HG03460 (cell line): ENCODE data around the gene ADAM22.

Source experiments
- ATAC-seq: cut with Tn5 transposase; IDR thresholded peaks from one replicate; pipeline ENCODE4 v1.9.1; 2021; ENCODE audit not compliant: unreplicated experiment

ADAM22 gene

DNA sequence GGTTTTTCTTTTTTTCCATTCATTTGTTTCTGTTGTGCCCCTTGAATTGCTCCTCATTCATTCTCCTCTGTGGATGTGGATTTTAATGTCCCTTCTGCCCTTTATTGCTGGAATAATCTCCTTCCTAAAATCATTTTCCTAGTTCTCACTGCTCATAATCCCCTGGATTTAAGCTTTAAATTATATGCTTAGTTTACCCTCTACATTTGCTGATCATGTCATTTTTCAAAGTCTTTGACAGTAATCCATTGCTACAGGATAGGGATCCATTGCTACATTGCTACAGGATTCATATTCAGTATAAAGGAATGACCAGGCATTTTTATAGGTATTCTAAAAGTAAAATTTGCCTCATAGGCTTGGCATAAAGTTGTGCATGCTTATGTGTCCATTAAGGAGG lies 14.3 kb downstream of the ADAM22 start:
- ATAC-seq: no peak

DNA sequence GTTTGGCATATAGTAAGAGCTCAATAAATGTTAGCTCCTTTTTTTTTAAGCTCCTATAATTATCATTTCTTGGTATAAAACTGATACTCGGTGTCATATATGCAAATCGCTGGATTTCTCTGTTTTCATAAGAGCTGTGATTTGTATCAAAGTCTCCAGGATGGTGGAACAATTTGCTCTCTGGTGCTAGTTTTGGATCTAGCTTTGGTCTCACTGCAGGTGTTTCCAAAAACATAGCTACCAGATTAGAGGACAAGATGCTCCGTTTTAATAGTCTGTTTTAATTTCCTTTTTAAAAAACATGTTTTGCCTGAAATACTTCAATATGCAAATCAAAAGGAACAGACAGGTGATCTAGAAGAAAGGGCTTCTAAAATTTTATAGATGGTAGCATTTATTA lies 25.3 kb downstream of the ADAM22 start:
- ATAC-seq: no peak

DNA sequence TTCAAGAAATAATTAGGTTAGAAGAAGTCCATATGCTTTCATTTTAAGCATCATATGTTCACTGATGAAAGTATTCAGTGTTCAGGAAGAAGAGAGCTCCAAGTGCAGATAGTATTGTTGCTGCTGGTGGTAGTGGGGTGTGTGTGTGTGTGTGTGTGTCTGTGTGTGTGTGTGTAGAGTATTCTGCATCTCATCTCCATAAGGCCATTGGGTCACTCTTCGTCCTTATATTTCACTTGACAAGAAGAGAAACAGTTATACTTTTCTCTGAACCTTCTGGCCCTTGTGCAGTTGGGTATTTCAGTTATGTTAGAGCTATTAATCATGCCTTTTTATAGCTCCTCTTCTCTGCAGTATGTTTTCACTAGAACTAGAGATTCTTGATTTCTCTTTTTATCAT lies 26.2 kb downstream of the ADAM22 start:
- ATAC-seq: no peak

DNA sequence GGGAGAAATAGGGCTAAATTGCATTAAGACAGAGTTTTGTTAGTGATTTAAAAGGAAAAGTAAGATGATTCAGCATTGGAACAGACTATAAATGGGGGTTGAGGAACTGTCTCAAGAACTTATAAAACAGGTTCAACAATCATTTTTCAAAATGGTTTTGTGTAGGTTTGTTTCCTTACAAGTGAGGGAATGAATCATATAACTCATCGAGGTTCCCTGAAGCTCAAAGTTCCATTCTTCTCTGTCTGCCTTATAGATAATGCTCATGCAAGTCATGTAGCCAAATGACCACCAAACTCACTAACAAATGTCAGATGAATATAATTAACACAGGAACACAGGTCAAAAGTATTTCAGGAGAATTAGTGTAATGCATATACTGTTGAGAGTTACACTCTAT lies 27.7 kb downstream of the ADAM22 start:
- no peak for ATAC-seq

DNA sequence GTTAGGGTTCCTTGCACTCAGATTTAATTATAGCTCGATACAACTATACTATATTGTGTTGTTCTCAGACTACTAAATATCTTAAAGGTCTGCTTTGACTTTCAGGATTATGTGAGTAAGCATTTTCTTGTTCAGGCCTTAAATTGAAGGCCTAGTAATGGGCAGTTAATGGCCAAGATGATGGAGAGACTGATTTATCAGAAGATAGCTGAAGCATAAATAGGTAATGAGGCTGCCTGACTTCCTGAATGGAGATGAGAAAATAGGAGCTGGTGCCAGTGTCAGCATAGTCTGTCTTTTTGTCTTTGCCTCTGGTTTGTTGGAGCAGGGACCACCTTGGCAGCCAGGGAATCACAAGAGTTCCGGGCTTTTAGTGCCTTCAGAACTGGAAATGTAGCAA lies 32.2 kb downstream of the ADAM22 start:
- ATAC-seq: no peak

DNA sequence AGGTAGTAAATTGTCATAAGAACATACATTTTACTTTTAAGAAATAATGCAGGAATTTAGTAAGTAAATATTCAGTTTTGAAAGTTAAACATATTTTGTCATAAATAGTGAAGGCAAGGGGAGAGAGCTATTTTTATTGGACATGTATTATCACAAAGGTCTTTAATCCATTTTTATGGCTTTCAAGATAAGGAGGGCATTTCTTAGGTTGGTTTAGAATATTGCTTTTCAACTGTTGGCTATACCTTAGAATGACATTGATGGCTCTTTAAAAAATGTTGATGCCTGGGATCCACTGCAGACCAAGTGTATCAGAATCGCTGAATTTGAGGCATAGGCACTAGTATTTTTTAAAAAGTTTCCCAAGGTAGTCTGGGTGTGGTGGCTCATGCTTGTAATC lies 34.0 kb downstream of the ADAM22 start:
- ATAC-seq: no peak

DNA sequence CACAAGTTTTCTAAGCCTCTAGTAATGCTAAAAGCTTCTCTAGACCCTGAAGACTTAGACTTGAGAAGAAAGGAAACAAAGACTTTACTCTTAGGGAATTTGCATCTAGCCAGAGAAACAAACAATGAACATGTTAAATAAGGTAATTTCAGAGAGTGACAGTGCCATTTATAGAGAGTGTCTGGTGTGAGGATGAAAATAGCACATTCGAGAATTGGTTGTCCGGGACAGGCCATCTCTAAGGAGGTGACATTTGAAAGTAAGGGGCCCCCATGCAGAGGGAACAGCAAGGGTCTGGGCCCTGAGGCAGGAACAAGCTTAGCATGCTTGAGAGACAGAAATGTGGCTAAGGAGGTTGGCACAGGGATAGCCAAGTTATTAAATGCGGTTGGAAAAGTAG lies 48.1 kb downstream of the ADAM22 start:
- no peak for ATAC-seq

DNA sequence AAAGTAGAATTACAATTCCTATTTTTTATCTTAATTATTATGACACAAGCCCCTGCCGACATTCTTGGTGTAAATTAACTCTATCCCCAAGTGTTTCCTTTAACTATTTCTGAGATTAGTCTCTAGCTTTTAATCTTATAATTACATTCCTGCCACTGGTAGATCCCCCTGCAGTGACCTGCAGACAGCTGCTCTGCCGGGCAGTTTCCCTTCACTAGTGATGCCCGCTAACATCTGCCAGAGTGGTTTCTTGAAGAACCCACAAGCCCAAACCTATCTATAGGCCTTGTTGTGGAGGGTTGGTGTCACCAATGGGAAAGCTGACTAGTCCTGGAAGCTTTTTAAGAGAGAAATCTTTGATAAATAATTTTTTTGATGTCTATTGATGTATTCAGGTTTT lies 50.0 kb downstream of the ADAM22 start:
- ATAC-seq: no peak

DNA sequence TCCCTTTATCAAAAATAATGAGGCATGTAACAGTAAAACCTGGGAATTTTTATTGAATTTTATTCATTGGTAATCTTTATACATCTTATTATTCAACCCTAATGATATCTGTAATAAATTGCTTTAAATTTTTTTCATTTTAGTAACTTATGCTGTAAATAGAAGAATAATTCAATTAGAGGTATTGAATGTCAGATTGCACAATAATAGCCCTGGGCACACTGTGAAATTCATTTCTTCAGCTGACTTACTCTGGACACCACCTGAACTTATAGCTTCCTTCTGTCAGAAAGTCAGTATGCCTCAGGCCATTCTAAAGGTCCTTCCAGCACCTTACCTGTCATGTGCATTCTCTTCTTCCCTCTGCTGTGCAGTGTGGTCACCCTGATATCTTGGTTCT lies 59.2 kb downstream of the ADAM22 start:
- ATAC-seq: no peak

DNA sequence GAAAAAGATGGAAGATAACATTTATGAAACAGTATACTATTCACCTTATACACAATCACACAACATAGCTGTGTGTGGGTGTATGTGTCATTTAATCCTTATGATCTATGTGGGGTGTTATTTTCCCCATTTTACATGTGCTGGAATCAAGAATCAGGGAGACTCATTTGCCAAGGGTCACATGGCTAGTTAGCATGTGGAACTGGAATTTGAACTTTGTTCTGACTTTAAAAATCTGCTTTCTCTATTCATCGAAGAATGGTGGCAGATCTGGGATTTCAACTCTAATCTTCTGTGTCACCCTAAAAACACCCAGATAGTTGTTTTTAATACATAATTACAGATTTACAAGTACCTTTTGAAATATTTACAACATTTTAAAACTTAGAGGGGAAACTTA lies 65.2 kb downstream of the ADAM22 start:
- ATAC-seq: no peak

DNA sequence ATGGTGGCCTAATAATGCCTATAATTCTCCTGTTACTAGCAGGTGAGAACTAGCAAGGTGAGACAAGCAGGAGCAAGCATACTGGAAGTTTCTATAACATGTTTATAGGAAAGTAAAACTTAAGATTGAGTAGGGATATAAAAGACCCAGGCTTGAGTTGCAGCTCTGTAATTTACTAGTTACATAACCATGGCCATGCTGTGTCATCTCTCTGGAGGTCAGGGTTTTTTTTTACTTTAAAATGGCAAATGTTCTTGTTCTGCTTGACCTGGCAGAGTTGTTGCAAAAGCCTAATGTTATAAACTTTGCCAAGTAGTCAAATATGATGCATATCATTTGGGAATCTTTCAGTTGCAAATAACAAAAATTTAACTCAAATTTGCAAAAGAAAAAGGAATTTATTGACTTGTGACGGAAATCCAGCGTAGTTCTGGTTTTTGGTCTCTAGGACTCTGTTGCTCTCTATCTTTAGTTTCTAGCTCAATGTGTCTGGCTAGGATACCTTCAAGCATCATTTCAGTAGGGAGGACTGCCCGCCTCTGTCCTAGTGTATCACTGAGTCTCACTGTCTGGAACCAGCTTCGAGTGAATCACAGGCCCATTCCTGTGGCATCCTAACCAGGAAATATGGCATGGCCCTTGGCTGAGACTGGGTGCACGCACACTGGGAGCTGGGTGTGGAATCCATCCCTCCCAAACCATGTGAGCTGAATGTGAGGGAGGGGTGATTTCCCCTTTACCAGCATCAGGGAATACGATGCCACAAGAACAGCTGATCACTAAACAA lies 67.9 kb downstream of the ADAM22 start:
- ATAC-seq: no peak

DNA sequence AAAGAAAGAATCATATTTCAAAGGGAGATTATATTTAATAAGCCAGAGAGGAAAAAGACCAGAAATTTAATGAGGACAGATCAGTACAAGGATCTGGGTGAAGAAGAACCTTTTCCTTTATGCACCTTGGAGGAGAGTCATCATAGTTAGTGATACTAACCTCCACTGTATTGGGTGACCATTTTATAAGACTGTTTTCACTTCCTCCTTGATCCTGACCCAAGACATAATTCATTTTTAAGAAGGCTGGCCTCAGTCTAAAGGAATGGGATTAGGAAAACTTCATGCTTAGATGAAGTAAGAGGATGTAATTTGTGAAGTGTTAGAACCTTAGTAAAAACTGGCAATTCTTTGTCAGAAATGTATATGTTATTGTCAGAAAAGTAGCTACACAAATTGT lies 68.6 kb downstream of the ADAM22 start:
- ATAC-seq: no peak

DNA sequence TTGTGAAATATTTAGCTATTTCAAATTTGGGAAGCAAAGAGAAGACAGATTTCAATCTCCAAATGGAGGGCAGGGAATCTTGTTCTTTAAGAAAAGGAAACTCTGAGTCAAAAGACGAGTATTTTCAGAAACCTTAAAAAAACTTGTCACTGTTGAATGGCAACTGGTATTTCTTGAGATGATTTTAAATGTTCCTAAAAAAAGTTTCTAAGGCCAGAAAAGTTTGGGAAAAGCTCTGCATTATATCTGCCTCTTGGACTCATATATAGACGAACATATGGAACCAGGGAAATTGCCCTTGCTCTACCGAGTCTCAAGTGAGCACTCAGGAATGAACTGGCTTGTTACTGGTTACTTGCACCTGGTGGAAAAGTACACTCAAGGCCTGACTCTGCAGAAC lies 69.5 kb downstream of the ADAM22 start:
- no peak for ATAC-seq

DNA sequence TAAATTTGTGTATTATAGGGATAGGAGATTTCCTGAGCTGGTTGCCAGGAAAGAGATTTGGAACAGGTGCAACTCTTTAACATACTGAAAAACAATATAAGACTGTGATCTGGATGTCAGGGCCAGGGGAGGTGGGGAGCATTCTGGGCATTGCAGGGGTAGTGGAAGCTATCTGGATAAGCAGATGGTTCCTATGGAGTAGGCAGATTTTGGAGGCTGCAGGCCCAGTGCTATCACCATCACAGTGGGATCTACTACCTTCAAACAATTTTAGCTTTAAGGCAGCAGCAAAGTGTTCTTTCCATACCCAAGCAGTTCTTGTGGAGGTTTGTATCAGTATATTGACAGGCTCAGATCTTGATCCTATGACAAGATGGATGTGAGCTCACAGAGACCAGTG lies 71.1 kb downstream of the ADAM22 start:
- ATAC-seq: no peak

DNA sequence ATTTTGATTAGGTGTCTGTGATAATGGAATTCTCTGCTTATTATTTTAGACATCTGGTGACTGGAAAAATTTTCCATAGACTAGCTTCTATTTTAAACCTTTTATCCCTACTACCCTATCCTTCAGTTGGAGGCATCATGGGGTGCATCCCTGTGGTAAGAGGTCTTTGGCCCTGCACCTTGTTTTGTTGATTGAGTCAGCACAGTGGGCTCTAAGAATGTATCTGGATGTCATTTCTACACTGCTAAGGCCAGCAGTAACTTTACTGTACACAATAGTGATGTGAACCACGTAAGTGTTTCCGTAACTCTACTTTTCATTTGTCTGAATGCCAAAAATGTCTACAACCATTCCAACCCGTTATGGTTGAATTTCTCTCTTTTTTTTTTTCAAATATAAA lies 75.6 kb downstream of the ADAM22 start:
- no peak for ATAC-seq

DNA sequence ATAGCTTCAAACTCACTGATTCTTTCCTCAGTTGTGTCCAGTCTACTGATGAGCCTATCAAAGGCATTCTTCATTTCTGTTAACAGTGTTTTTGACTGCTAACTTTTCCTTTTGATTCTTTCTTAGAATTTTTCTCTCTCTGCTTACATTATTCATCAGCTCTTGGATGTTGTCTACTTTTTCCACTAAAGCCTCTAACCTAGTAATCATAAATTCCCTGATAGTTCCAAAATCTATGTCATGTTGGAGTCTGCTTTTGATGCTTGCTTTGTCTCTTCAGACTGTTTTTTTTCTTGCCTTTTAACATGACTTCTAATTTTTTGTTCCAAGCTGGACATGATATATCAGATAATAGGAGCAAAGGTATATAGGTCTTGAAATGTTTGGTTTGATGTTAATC lies 78.0 kb downstream of the ADAM22 start:
- no peak for ATAC-seq

DNA sequence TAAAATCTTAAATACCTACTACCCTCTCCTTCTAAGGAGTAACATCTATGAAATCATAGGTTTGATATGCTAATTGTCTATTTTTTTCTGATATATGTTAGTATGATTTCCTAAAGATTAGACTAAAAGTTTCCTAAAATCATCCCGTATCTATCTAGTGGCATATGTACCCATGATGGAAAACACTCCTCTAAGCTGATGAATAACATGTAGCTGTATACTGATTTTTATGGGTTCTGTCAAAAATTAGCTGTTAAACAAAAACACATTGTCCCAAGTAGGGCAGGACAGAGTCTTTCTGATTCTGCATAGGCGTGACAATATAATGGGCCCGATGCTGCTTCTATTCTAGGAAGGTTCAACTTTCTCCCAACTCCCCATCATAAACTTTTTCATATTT lies 79.9 kb downstream of the ADAM22 start:
- no peak for ATAC-seq

DNA sequence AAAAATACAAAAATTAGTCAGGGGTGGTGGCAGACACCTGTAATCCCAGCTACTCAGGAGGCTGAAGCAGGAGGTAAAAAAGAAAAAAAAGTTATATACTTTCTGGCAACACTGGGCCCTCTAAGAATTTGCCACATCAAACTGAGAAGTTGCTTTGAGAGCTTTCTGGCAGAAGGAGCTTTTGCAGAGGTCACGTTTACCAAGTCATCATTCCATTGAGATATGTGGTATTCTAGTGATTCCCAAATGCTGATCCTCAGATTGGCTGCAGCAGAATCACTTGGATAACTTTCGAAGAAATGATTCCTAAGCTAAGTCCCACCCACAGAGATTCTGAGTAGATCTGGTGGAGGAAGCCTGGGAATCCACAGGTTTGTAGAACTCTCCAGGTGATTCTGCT lies 80.5 kb downstream of the ADAM22 start:
- no peak for ATAC-seq

DNA sequence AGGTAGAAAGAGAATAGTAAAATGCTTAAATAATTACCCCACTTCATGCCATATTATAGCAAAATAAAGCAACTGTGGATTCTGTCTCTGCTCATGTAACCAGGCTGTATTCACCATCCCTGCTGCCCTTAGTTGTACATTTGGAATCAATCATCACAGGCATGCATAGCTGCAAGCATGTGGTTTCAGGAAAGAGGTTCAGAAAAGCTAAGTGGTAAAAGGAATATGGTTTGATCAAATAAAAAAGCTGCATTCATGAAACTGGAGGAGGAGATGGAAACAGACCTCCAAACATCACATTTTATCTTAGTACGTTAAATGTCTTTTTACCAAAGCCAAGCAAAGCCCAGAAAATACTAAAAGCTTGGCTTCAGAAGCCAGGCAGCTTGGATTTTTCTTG lies 81.3 kb downstream of the ADAM22 start:
- no peak for ATAC-seq

DNA sequence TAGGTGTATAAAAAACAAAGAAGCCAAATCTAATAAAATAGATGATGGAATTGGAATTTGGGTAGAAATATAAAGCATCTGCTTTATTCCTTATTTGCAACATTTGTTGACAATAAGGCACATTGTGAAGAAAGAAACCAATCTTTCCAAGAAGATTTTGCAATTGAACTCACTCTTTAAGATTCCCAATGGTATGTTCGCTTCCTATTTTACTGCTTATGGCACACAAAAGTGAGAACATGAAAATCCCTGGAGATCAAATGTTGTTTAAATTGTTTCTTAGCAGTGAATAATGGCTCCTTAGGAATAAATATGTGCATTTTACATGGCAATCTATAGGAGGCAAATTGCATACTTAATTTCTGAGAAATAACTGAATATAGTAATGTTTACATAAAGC lies 84.5 kb downstream of the ADAM22 start:
- ATAC-seq: no peak

DNA sequence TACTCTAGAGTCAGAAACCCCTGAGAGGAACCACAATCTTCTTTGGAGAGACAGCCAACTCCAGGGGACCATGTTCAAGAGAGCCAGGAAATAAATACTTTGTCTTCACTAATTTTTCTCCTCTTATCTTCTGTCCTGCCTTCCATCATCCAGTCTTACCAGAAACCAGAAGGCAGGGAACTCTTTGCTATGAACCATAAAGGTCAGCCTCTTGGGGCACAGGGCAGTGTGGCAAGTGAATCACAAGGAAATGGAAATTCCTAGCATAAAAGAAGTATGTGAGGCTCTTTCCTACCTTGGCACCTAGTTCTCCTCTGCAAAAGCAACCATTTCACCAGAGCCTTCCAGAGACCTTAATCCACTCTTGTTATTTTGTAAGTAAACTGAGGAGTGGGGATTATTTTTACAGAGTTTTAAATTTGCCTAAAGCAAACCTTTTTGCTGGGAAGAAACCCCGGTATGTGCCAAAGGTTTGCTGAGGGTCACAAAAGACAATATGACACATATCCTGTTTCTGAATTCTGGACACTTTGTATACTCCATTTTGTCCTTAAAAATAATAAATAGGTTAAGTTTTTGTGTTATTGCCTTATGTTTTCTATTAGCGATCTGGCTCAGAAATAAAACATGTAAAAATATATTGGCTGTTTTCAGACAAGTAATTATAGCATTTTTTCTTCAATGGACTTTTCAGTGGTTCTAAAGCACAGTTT lies 87.1 kb downstream of the ADAM22 start:
- ATAC-seq: no peak

DNA sequence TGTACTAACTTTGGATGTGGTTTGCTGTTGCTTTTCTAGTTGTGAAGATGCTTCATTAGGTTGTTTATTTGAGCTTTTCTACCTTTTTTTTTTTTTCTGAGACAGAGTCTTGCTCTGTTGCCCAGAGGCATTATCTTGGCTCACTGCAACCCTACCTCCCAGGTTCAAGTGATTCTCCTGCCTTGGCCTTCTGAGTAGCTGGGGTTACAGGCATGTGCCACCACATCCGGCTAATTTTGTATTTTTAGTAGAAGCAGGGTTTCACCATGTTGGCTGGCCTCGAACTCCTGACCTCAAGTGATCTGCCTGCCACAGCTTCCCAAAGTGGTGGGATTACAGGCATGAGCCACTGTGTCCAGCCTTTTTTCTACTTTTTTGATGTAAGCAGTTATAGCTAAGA lies 93.7 kb downstream of the ADAM22 start:
- no peak for ATAC-seq
